HEK293T (cell line): Measurements from ENCODE around the gene DNAAF1.

Source experiments
- CTCF ChIA-PET: fragments of 350-600 bp; formaldehyde crosslinking; extraction: SDS; loops from one replicate; lab custom pipeline; 2021; ENCODE audit warnings: antibody characterized with exemption, inconsistent platforms; lab: Yijun Ruan, JAX
- POLR2A ChIA-PET: fragments of 350-600 bp; formaldehyde crosslinking; extraction: SDS; loops from one replicate; lab custom pipeline; 2020; ENCODE audit warnings: antibody characterized with exemption, inconsistent platforms; lab: Yijun Ruan, JAX
- DNase-seq: peaks from one replicate; pipeline ENCODE4 v3.0.0; 2012; ENCODE audit warnings: mixed read lengths; ENCODE audit errors: extremely low spot score
- ARNT ChIP-seq: fragments of 450-650 bp; IDR thresholded peaks from 2 replicates; pipeline ENCODE4 v1.6.1; 2017; ENCODE audit warnings: mild to moderate bottlenecking
- BHLHE40 ChIP-seq: fragments of 450-650 bp; IDR thresholded peaks from 2 replicates; pipeline ENCODE4 v1.6.1; 2016; ENCODE audit warnings: mild to moderate bottlenecking, moderate library complexity, borderline replicate concordance
- CTBP1 ChIP-seq: fragments of 450-650 bp; IDR thresholded peaks from 2 replicates; pipeline ENCODE4 v1.6.1; 2016; ENCODE audit warnings: borderline replicate concordance
- ELF4 ChIP-seq: fragments of 450-650 bp; IDR thresholded peaks from 2 replicates; pipeline ENCODE4 v1.6.1; 2017; ENCODE audit warnings: antibody characterized with exemption
- FOXA1 ChIP-seq: fragments of 450-650 bp; IDR thresholded peaks from 2 replicates; pipeline ENCODE4 v1.6.1; 2016; ENCODE audit warnings: mild to moderate bottlenecking
- FOXK2 ChIP-seq: fragments of 450-650 bp; IDR thresholded peaks from 2 replicates; pipeline ENCODE4 v1.6.1; 2016; ENCODE audit warnings: mild to moderate bottlenecking
- FOXM1 ChIP-seq: fragments of 450-650 bp; IDR thresholded peaks from 2 replicates; pipeline ENCODE4 v1.6.1; 2017; ENCODE audit warnings: mild to moderate bottlenecking, borderline replicate concordance
- HDGF ChIP-seq: fragments of 450-650 bp; IDR thresholded peaks from 2 replicates; pipeline ENCODE4 v1.6.1; 2017; ENCODE audit warnings: antibody characterized with exemption, borderline replicate concordance
- L3MBTL2 ChIP-seq: fragments of 450-650 bp; conservative IDR thresholded peaks from 2 replicates; pipeline ENCODE4 v1.6.1; 2016; ENCODE audit warnings: mild to moderate bottlenecking
- LEF1 ChIP-seq: fragments of 450-650 bp; IDR thresholded peaks from 2 replicates; pipeline ENCODE4 v1.6.1; 2017; ENCODE audit warnings: mild to moderate bottlenecking, borderline replicate concordance
- NFRKB ChIP-seq: fragments of 450-650 bp; IDR thresholded peaks from 2 replicates; pipeline ENCODE4 v1.6.1; 2016; ENCODE audit warnings: mild to moderate bottlenecking, moderate library complexity
- PKNOX1 ChIP-seq: fragments of 450-650 bp; IDR thresholded peaks from 2 replicates; pipeline ENCODE4 v1.6.1; 2016
- SP1 ChIP-seq: fragments of 450-650 bp; IDR thresholded peaks from 2 replicates; pipeline ENCODE4 v1.6.1; 2017
- SUZ12 ChIP-seq: fragments of 450-650 bp; IDR thresholded peaks from 2 replicates; pipeline ENCODE4 v1.6.1; 2016; ENCODE audit warnings: mild to moderate bottlenecking
- TARDBP ChIP-seq: fragments of 450-650 bp; IDR thresholded peaks from 2 replicates; pipeline ENCODE4 v1.6.1; 2016
- ZNF384 ChIP-seq: fragments of 450-650 bp; IDR thresholded peaks from 2 replicates; pipeline ENCODE4 v1.6.1; 2016

Gene DNAAF1

GRCh38 chr16:84166796-84167695, 21.9 kb downstream of the DNAAF1 start:
- CTCF ChIA-PET, result interaction anchor here (0.6 to 1.3 kb wide), 2 partner anchors 20 to 243 kb away, joined by 3 read pairs; partner anchors contain the start of gene TAF1C
- POLR2A ChIA-PET, result interaction anchor here (0.8 to 1.3 kb wide), 2 partner anchors 12 to 50 kb away, joined by 3 to 4 read pairs; partner anchors contain the start of gene MBTPS1
- no peak for DNase-seq
- no peak for TF ChIP-seq ARNT
- TF ChIP-seq SUZ12, result no peak
- no peak for TF ChIP-seq FOXM1
- TF ChIP-seq L3MBTL2, result no peak
- TF ChIP-seq NFRKB, result no peak
- no peak for TF ChIP-seq PKNOX1
- no peak for TF ChIP-seq BHLHE40
- no peak for TF ChIP-seq SP1
- TF ChIP-seq ELF4, result no peak
- no peak for TF ChIP-seq CTBP1
- no peak for TF ChIP-seq LEF1
- no peak for TF ChIP-seq ZNF384
- no peak for TF ChIP-seq FOXA1
- TF ChIP-seq HDGF, result no peak
- TF ChIP-seq TARDBP, result no peak
- no peak for TF ChIP-seq FOXK2

GRCh38 chr16:84169765-84170310, 24.7 kb downstream of the DNAAF1 start:
- ChIA-PET POLR2A (interaction anchor here (1.4 kb wide), 1 partner anchor 53 kb away, joined by 5 read pairs; the partner anchor contains the start of gene MBTPS1), CTCF (interaction anchor here (0.5 kb wide), 1 partner anchor 64 kb away, joined by 5 read pairs; no protein-coding TSS in a partner anchor)
- no peak for DNase-seq
- no peak for TF ChIP-seq L3MBTL2
- no peak for TF ChIP-seq HDGF
- no peak for TF ChIP-seq ELF4
- TF ChIP-seq ARNT, result no peak
- no peak for TF ChIP-seq BHLHE40
- no peak for TF ChIP-seq SUZ12
- no peak for TF ChIP-seq NFRKB
- no peak for TF ChIP-seq ZNF384
- no peak for TF ChIP-seq FOXM1
- no peak for TF ChIP-seq FOXK2
- no peak for TF ChIP-seq TARDBP
- TF ChIP-seq PKNOX1, result no peak
- TF ChIP-seq CTBP1, result no peak
- no peak for TF ChIP-seq FOXA1
- TF ChIP-seq LEF1, result no peak
- TF ChIP-seq SP1, result no peak

- POLR2A ChIA-PET, result no interaction called here
These were observed 29.3 kb downstream of the DNAAF1 start for GRCh38 chr16:84174396-84174795.

GRCh38 chr16:84175350-84176081, 30.4 kb downstream of the DNAAF1 start:
- CTCF ChIA-PET, result interaction anchor here (1.3 to 2.0 kb wide), 2 partner anchors 11 to 91 kb away, joined by 5 to 7 read pairs; partner anchors contain the start of gene TAF1C
- TF ChIP-seq FOXA1, result no peak
- TF ChIP-seq FOXM1, result no peak
- TF ChIP-seq TARDBP, result no peak
- TF ChIP-seq PKNOX1, result no peak
- no peak for TF ChIP-seq SP1
- peak; percentile 42 for DNase-seq
- POLR2A ChIA-PET, result interaction anchor here (1.0 to 1.3 kb wide), 2 partner anchors 20 to 30 kb away, joined by 3 read pairs; partner anchors contain the start of genes DNAAF1 and HSDL1

More at GRCh38 chr16:84174396-84174795, 29.3 kb downstream of the DNAAF1 start:
- CTCF ChIA-PET, result no interaction called here
- TF ChIP-seq ARNT, result no peak
- no peak for TF ChIP-seq TARDBP
- no peak for TF ChIP-seq BHLHE40
- TF ChIP-seq HDGF, result no peak
- no peak for TF ChIP-seq FOXK2
- TF ChIP-seq SP1, result no peak
- no peak for TF ChIP-seq CTBP1
- DNase-seq, result no peak

GRCh38 chr16:84176192-84177053, 31.3 kb downstream of the DNAAF1 start:
- no peak for DNase-seq
- ChIA-PET POLR2A (interaction anchor here (1.0 to 2.0 kb wide), 4 partner anchors 11 to 60 kb away, joined by 3 to 7 read pairs (median 5); partner anchors contain the start of genes DNAAF1, HSDL1, MBTPS1 and TAF1C), CTCF (interaction anchor here (1.3 to 2.0 kb wide), 2 partner anchors 10 to 92 kb away, joined by 5 to 7 read pairs; partner anchors contain the start of gene TAF1C)
- TF ChIP-seq SUZ12 (no peak), LEF1 (no peak), CTBP1 (no peak), BHLHE40 (no peak)
